ENCODE measurements around the gene HMGB1.
A peak's percentile ranks its signal among the peaks of the same experiment; 100 is the strongest.
"Not testable (repeated sequence)": the region's sequence is repeated elsewhere in the genome, so short reads cannot be mapped to it uniquely, and the experiment has no call there.

Gene HMGB1

DNA sequence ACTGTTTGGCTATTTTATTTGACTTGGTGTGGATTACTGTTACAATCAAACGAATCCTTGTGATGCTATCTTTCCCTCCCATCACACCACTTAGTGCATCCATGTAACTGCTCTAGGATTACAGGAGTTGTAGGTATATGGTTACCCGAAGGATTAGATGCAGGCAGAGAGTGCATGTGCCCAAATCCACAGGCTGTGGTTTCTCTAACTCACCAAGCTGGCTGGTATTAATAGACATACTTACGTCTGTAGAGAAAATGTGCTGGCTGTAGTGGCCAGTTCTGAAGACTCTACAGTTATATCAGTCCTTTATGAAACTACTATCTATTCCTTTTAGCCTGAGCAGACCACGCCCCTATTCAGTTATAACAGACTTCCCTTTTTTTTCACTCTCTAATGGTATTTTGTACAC, 1.1 kb upstream of the HMGB1 start:
- no peak for DNase-seq (ENCODE audit: extremely low read depth in 1 of 2, low read depth in 1 of 2)

DNA sequence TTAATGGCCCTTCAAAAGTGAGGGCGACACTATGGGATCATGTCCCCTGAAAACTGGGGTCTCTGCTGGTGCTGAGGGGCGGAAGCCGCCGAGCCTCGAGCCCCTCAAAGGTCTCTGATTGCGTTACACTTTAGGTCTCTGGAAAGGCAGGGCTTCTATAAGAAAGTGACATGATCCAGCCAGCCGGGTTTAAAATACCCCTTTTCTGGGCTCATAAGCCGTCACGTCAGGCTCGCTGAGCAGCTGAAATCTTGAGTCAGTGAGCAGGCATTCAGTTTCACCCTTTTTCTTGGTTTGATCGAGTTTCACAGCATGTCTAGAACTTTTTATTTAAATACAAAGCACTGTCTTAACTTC, 600 bp upstream of the HMGB1 start:
- no peak for DNase-seq (ENCODE audit: extremely low read depth in 1 of 2, low read depth in 1 of 2)

DNA sequence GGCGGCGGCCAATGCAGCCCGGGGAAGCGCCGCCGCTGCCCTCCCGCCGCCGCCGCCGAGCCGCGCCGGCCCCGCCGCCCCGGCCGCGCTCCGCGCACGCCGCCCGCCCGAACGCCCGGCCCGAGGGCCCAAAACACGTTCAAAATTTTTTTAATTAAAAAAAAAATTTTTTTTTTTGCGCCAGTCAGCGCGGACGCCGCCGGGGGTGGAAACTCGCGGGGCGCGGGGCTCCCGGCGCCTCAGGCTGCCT, 468 bp downstream of the HMGB1 start:
- no peak for DNase-seq (ENCODE audit: extremely low read depth in 1 of 2, low read depth in 1 of 2)

DNA sequence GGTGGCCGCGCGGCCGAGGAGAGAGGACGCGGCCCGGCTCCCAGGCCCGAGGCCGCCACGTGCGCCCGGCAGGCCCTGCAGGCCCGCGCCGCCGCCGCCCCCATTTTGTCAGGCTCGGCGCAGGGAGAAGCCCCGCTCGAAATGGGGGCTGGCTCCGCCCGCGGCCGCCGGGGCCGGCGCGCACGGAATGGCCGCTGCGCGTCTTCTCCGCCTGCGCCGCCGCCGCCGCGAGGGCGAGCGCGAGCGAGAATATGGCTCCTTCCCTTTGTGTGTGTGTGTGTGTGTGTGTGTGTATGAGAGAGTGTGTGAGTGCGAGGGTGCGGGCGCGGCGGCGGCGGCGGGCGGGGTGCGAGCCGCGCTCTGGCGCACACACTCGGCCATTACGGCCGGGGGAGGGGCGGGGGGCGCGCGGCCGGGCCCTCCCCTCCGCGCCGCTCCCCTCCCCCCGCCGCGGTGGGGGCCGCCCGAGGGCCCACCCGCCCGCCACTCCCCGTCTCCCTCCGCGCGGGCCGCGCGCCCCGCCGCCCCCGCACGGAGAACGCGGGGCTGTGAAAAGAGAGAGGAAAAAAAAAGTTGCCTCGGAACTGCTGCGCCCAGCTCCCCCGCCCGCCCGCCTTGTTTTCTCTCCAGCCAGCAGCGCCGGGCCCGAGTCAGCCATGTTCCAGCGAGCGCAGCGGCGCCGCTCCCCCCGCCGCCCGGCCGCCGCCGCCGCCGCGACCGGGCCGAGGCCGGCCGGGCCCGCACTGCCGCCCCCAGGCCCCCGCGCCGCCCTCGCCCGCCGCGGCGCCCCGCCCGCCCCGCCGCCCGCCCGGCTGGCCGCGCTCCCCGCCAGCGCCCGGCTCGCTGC, 1.0 kb downstream of the HMGB1 start:
- peak; percentile 43 to 54 for DNase-seq (ENCODE audit: extremely low read depth in 1 of 2, low read depth in 1 of 2)

DNA sequence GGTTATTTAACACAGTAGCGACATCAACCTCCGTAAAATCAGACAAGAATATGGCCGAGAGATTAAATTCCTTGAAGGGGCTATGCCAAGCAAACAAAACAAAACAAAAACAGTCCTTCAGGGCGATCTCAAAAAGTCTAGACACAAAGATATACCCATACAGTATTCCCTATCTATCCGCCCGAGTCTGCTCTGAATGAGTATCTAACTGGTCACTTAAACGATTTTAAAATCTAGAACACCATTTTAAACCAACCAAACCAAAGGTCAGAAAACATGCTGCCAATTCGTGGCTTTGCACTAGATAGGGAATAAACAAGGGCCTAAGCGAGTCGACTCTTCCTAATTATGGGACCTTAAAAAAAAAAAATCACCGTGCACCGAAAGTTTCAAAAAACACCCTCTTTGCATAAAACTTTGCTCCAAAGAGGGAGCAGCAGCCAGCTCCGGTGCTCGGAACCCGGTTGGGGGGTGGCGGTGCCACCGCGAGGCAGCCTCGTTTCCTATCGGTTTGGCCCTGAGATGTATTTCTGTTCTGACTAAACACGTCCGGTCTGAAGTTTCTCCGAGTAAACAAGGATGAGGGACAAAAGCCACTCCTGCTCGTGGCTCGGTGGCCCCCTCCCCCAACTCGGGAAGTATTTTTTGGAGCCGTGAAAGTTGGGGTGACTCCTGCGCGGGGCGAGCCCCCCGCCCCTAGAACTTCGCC, 1.8 kb downstream of the HMGB1 start:
- peak; percentile 53 to 55 for DNase-seq (ENCODE audit: extremely low read depth in 1 of 2, low read depth in 1 of 2)

DNA sequence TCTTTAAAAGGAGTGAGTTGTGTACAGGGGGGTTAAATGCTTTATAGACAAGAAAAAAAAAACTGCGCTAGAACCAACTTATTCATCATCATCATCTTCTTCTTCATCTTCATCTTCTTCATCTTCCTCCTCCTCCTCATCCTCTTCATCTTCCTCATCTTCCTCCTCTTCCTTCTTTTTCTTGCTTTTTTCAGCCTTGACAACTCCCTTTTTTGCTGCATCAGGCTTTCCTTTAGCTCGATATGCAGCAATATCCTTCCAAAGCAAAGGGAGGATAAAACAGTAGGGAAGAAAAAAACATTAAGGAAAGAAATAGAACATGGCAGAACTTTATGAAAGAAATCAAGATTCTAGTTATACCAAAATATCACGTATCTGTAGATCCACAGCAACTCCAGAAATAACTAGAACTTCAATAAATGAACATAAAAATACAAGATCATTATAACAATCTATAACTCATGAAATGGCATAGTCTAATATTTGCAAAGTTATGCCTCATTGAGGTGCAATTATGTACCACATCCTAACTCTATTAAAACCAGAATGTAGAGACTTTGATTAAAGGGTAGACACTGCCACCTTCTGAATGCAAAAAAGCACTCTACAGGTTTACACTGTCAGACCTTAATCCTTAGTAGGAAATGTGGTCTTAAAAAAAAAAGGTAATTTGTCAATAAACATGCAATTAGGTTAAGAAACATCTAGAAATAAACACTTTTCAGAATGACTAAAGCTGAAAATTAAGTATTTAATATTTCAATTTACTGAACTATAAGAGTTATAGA, 4.3 kb downstream of the HMGB1 start:
- not testable (repeated sequence) for DNase-seq (ENCODE audit: extremely low read depth in 1 of 2, low read depth in 1 of 2)

DNA sequence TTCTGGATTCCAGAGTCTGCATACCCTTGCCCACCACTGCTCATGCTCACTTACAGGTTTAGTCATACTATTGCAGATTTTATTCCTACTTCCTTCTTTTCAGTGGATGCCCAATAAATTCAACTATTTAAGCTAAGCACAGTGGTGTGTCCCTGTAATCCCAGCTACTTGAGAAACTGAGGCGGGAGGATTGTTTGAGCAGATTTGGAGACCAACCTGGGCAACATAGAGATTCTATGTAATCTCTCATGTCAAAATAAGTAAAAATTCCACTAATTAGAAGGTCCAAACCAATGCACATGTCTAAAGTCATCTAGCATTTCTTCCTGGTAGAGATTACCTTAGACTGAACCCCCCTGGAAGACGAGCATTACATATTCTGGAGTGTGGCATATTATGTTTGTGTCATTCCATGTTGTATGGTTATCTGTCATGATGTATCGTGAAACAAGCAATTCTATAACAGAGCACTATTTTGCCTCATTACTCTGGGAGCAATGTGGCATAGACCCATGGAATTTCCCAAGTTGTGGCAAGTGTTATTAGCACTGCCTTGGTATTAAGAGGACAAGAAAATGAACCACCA, 8.3 kb downstream of the HMGB1 start:
- DNase-seq (ENCODE audit: extremely low read depth in 1 of 2, low read depth in 1 of 2) = no peak

DNA sequence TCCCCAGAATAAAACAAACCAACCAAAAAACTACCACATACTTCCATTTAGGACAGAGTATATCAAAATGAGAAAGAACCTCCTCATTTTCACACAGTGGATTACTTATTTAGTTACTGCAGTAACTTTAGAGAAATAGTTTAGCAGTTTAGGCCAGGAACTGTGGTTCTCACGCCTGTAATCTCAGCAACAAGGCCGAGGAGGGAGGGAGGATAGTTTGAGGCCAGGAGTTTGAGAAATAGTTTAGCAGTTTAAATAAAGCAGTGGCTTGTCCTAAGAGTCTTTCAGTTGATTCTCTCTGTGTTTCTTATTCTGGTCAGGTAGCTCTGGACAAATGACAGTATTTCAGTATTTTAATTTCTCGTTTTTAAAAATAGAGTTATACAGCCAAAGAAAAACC, 9.4 kb downstream of the HMGB1 start:
- no peak for DNase-seq (ENCODE audit: extremely low read depth in 1 of 2, low read depth in 1 of 2)

DNA sequence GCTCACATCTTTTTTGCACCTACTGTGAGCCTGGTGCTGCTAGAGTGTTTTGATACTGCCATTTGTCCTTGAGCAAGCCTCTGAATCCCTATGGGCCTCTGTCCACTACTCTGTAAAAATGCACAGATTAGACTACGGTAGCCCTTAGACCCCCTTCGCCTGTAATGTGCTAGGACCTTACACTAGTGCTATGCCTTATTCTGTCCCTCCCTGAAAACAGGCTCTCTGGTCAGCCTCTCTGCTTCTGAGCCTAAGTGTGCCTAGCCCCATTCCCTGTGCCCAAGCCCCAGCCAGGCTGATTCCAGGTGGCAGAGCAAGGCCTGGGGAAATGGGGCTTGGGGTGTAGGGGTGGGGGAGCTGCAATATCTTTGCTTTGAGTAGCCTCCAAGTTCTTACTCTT, 10.7 kb downstream of the HMGB1 start:
- no peak for DNase-seq (ENCODE audit: extremely low read depth in 1 of 2, low read depth in 1 of 2)

DNA sequence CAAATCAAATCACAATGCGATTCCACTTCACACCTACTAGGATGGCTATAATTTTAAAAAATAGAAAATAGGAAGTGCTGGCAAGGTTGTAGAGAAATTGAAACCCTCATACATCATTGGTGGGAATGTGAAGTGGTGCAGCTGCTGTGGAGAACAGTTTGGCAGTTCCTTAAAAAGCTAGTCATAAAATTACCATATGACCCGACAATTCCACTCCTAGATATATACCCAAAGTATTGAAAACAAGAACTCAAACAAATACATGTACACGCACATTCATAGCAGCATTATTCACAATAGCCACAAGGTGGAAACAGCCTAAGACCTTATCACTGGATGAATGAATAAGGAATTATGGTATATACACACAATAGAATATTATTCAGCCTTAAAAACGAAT, 12.0 kb downstream of the HMGB1 start:
- DNase-seq (ENCODE audit: extremely low read depth in 1 of 2, low read depth in 1 of 2) = no peak

DNA sequence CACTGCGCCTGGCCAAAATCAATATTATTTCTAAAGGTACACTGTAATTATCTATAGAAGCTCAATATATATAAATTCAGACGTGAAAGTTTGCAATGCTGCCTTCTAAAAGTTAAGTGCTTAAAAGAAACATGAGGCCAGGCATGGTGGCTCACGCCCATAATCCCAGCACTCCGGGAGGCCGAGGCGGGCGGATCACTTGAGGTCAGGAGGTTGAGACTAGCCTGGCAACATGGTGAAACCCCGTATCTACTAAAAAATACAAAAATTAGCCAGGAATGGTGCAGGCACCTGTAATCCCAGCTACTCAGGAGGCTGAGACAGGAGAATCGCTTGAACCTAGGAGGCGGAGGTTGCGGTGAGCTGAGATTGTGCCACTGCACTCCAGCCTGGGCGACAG, 14.3 kb downstream of the HMGB1 start:
- DNase-seq (ENCODE audit: extremely low read depth in 1 of 2, low read depth in 1 of 2) = not testable (repeated sequence)

DNA sequence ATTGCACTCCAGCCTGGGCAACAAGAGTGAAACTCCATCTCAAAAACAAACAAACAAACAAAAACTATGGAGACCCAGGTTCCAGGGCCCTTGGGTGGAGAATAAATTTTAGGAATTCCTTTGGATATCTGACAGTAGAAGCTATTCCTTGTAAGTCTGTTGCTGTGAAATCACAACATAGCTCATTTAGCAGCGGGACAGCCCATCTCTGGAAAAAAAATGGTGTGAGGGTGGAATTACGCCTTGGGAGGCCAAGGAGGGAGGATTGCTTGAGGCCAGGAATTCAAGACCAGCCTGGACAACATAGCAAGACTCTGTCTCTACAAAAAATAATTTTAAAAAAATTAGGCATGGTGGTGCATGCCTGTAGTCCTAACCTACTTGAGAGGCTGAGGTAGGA, 15.7 kb downstream of the HMGB1 start:
- no peak for DNase-seq (ENCODE audit: extremely low read depth in 1 of 2, low read depth in 1 of 2)

DNA sequence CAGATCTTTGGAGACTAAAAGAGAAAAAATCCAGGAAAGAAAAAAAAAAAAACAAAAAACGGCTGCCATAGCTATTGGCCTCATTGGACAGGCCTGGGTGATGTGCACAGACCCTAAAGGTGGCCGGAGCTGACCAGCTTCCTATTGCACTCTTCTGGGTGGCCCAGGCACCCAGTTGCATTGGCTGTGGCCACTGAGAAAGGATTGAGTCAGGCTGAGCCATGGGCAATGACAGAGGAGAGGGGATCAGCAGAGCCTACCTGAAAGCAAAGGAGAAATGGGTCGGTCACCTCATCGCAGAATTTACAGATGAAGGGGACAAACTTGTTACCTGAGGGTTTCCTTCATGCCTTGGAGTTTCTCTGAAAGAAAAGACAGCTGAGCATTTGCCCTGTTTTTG, 17.3 kb downstream of the HMGB1 start:
- DNase-seq (ENCODE audit: extremely low read depth in 1 of 2, low read depth in 1 of 2) = no peak

DNA sequence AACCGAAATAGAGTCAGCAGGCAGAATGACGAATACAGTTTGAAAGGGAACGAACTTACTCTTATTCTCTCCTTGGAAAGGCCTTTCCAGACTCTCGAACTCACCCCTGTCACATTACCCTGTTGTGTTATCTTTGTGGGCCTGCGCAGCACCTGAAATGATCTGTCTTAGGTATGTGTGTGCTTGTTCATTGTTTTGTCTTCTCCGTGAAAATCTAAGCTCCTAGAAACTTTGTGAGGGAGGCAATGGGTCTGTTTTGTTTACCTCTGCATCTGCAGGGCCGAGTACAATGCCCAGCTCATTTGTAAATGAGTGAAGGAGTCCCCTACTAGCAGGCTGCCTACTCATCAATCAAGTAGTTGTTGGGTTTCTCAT, 19.6 kb downstream of the HMGB1 start:
- DNase-seq (ENCODE audit: extremely low read depth in 1 of 2, low read depth in 1 of 2) = no peak

DNA sequence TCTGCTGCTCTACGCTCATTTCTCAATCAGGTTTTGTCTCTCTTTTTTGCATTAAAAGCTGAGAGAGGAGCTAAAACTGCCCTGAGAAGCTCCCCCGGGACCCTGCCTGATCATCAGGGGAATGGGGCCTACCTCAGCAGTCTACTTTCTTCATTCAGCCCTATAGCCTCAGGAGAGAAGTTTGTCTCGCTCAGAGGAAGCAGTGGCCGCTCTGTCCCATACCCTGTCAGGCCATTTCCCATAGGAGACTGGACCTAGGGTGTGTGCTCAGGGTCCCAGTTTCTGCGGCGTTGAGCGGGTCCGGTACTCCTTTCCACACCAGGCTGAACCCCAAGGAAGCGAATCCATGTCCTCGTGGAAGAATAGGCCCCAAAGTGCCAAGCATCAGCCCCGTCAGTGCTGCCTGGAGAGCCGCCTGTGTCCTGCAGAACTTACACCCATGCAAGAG, 21.8 kb downstream of the HMGB1 start:
- DNase-seq (ENCODE audit: extremely low read depth in 1 of 2, low read depth in 1 of 2) = no peak

DNA sequence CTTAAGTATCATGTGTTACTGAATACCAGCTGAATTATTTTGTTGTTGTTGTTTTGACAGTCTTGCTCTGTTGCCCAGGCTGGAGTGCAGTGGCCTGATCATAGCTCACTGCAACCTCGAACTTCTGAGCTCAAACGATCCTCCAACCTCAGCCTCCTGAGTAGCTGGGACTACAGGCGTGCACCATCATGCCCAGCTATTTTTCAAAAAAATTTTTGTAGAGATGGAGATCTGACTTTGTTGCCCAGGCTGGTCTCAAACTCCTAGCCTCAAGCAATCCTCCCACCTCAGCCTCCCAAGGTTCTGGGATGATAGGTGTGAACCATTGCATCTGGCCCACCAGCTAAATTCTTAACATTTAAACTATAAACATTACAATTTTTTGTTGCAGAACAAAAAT, 22.2 kb downstream of the HMGB1 start:
- not testable (repeated sequence) for DNase-seq (ENCODE audit: extremely low read depth in 1 of 2, low read depth in 1 of 2)

DNA sequence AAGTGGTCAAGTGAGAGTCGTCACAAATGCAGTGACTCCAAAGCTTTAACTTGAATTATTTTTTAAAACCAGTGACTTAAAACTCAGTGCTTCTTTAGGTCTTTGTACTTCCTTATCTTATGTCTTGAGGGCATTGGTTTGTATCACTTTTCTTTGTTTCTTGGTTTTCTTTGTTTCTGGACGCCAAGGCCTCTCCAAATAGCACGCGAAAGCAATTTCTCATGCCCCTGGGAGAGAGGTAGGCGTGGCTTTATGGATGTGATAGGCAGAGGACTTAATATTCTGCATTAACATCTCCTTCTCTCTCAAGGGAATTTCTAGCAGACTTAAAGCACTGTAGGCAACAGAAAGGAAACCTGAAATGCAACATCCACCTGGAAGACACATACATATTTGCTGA, 22.8 kb downstream of the HMGB1 start:
- DNase-seq (ENCODE audit: extremely low read depth in 1 of 2, low read depth in 1 of 2) = no peak

DNA sequence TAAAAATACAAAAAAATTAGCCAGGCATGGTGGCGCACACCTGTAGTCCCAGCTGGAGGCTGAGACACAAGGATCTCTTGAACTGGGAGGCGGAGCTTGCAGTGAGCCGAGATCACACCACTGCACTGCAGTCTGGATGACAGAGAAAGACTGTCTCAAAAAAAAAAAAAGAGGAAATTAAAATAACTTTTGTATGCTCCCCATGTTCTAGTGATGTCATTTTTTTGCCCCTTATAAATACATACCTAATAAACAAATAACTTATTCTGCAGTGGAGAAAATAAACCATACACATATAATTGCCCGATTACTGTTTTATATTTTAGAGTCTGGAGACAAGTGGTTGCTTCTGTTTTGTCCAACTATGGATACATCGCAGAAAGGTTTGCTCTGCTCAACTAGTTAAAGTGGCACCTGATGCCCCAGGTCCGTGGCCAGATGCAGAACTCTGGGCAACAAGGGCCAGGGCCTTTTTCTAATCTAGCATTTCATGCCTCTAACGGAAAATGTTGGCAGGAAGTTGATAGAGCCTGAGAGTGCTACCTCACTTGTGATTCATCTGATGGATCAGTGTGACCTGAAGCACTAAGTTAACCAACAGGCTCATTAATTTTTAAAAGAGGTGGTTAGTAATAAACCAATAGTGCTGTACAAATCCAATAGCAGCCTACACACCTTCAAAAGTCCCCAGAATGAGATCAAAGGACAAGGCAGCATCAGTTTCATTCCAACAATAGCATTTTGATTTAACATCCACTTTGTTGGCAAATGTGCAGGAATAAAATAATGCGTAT, 24.6 kb downstream of the HMGB1 start:
- no peak for DNase-seq (ENCODE audit: extremely low read depth in 1 of 2, low read depth in 1 of 2)

DNA sequence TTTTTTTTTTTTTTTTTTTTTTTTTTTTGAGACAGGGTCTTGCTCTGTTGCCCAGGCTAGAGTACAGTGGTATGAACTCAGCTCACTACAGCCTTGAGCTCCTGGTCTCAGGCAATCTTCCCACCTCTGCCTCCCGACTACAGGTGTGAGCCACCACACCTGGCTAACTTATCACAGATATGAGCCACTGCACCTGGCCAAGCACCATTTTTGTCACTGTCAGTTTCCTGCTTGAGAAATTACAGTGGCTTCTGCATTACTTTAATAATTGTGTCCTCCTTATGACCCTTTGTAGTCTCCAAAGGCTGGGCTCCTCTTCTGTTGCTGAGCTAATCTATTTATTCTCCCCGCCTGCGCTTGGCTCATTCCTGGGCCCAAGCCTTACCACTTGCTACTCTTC, 27.4 kb downstream of the HMGB1 start:
- DNase-seq (ENCODE audit: extremely low read depth in 1 of 2, low read depth in 1 of 2) = no peak

DNA sequence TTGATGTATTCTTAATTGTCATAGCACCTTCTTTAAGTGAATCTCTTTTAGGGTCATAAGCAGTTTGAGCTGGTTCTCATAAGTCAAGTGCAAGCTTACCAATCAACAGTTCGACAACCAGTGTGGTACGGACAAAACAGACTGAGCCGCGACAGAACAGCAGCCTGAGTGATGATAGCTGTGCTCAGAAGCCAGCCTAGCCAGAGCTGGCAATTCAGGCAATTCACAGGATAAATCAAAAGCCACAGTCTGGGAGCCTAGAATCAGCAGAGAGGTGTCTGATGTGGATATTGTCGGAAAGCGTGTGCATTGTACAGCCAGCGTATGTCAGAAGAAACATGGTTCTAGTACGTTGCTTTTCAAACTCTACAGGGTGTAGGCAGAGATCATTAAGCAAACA, 28.6 kb downstream of the HMGB1 start:
- no peak for DNase-seq (ENCODE audit: extremely low read depth in 1 of 2, low read depth in 1 of 2)

DNA sequence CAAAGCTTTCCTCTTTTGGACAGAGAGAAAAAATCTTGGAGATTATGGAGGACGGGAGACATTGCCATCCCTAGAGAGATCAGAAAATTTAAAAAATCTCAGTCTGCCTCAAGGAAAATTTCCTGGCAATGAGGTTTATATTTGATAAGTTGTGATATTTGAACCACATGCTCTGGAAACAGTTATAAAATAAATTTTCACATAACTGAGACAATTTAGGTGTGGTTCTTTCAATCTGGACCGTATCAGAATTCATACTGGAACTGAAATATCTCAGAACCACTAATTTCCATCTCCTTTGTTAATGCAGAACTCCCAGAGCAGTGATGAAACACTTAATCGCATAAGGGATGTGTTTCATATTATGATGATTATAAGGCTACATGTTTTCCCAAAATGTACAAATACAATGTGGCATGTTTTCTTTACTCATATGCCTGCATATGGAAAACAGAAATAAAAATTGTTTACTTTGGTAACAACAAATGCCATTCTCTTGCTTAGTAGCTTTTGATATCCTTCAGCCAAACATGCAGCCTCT, 29.8 kb downstream of the HMGB1 start:
- DNase-seq (ENCODE audit: extremely low read depth in 1 of 2, low read depth in 1 of 2) = no peak
